ENCODE results near the gene RPS5. TPM values are rescaled to one million over a fixed set of nuclear protein-coding genes. Genes with fewer than 3 reads are reported as not detected.
"Not testable (repeated sequence)": the region's sequence is repeated elsewhere in the genome, so short reads cannot be mapped to it uniquely, and the experiment has no call there.

Gene RPS5
- total and polyA plus RNA-seq, 7 experiments from 2014 or later: 911 to 1,925 (median 1,596) TPM

DNA sequence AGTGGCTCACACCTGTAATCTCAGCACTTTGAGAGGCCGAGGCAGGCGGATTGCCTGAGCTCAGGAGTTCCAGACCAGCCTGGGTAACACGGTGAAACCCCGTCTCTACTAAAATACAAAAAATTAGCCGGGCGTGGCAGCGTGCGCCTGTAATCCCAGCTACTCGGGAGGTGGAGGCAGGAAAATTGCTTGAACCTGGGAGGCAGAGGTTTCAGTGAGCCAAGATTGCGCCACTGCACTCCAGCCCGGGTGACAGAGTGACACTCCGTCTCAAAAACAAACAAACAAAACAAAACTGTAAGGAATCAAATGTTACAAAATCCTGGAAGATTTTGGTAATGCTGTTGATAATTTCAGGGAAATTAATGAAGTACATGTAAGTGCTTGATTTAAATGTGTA is 39.0 kb upstream of the RPS5 start:
- peak overlapping the region in 8 of 9 donors; percentile 71 to 93 (median 85) for H3K27ac Mint-ChIP-seq
- intact Hi-C loops (cut with micrococcal nuclease): loop anchor here in 1 of 2 donors (5.0 kb wide), 3 partner anchors 34 to 59 kb away; partner anchors contain the start of genes ERVK3-1, ZNF584 and ZNF837
- H3K27me3 Mint-ChIP-seq; H3K36me3 ChIP-seq (ENCODE audit: control insufficient read depth in 2 of 3, insufficient read depth in 3 of 3, low read length in 3 of 3); ATAC-seq; H3K27me3 ChIP-seq (ENCODE audit: control insufficient read depth in 2 of 2, insufficient read depth in 2 of 2, low read length in 2 of 2); H3K9me3 Mint-ChIP-seq; H3K4me1 ChIP-seq (ENCODE audit: control insufficient read depth in 2 of 2, insufficient read depth in 2 of 2, low read length in 2 of 2); DNase-seq; CTCF ChIA-PET; H3K9me3 ChIP-seq (ENCODE audit: control insufficient read depth in 2 of 3, low read length in 3 of 3): not testable (repeated sequence)
- POLR2A ChIA-PET: interaction anchor here (0.6 to 2.3 kb wide), 7 partner anchors 8 to 165 kb away, joined by 3 to 12 read pairs (median 3); partner anchors contain the start of genes ZNF274 and ZNF837
- Histone ChIP-seq H3K27ac (ENCODE audit: low read depth, low read length) (peak overlapping the region; percentile 73), H3K4me3 (ENCODE audit: low read length) (peak overlapping the region; percentile 77)
- peaks cover 23 to 39% (median 29%) of the 10 kb centered on the region in 7 donors for H3K4me1 Mint-ChIP-seq
- H3K36me3 Mint-ChIP-seq: peaks cover 3 to 20% (median 6%) of the 10 kb centered on the region in 5 donors
- peak overlapping the region; percentile 86 to 97 (median 92) for H3K4me3 Mint-ChIP-seq

DNA sequence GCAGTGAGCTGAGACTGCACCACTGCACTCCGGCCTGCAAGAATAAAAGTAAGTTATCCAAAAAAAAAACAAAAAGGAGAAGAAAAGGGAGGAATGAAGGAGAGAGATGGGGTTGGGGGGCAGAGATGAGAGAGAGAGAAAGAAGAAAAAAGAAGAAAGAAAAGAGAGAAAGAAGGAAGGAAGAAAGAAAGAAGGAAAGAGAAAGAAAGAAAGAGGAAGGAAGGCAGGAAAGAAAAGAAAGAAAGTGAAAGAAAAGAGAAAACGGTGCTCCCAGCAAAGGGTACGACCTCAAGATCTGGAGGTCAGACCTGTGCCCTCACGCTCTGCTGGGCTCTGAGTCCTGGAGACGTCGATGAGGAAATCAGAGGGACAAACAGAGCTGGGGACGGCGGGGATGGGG is 37.5 kb upstream of the RPS5 start:
- no peak for DNase-seq
- no peak overlapping the region for H3K4me3 ChIP-seq (ENCODE audit: low read length)
- intact Hi-C loops (cut with micrococcal nuclease): loop anchor here in 1 of 2 donors (5.0 kb wide), 3 partner anchors 33 to 58 kb away; partner anchors contain the start of genes ERVK3-1, ZNF584 and ZNF837
- Mint-ChIP-seq H3K4me3 (peak overlapping the region in 5 of 10 donors; percentile 5 to 45 (median 27)), H3K4me1 (peaks cover 23 to 39% (median 29%) of the 10 kb centered on the region in 7 donors), H3K27me3 (peaks cover 0 to 5% (median 0%) of the 10 kb centered on the region in 5 donors), H3K27ac (no peak overlapping the region), H3K36me3 (peaks cover 3 to 18% (median 6%) of the 10 kb centered on the region in 5 donors), H3K9me3 (peaks cover 0 to 4% (median 0%) of the 10 kb centered on the region in 11 donors)
- ChIA-PET CTCF (no interaction called here), POLR2A (no interaction called here)
- no peaks in the 10 kb centered on the region for H3K36me3 ChIP-seq (ENCODE audit: control insufficient read depth in 2 of 3, insufficient read depth in 3 of 3, low read length in 3 of 3)
- no peaks in the 10 kb centered on the region for H3K27me3 ChIP-seq (ENCODE audit: control insufficient read depth in 2 of 2, insufficient read depth in 2 of 2, low read length in 2 of 2)
- ATAC-seq: no peak
- peaks cover 0 to 7% of the 10 kb centered on the region in 2 donors for H3K4me1 ChIP-seq (ENCODE audit: control insufficient read depth in 2 of 2, insufficient read depth in 2 of 2, low read length in 2 of 2)
- H3K9me3 ChIP-seq (ENCODE audit: control insufficient read depth in 2 of 3, low read length in 3 of 3): no peaks in the 10 kb centered on the region
- H3K27ac ChIP-seq (ENCODE audit: low read depth, low read length): no peak overlapping the region

DNA sequence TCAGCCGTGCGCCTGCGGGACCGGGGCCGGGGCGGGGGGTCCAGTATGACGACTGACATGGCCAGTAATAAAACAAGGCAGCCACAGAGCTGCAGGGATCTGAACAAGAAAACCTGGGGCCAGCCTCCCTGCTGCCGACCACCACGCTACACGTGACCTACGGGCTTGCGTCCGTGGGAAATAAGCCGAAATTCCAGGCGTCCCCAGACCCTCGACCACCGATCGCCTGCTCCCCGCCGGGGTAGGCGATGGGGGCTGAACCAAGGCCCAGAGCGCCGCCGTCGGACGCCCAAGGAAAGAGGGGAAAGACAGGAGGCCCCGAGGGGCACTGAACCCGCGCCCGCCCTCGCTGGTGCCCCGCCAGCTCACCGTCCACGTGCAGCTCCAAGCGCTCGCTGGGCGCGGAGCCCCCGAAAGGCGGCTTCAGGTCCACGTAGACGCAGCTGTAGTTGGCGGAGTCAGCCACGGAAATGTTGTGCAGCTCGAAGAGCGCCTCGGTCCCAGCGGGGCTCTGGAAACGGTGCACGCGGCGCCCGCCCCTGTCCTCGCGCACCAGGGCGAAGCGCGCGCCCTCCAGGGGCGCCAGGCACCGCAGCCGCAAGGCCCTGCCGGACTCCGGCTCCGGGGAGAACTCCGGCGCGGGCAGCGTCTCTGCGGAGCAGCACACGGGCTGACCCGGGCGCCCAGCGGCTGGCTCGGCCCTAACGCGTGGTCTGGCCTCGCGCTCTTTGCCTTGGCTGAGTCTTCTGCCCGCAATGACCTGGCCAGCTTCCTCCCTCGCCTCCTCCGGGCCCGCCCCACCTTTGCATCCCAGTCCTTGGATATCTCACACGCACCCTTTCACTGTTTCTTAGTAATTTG is 36.8 kb upstream of the RPS5 start:
- Mint-ChIP-seq H3K27me3 (peaks cover 0 to 5% (median 0%) of the 10 kb centered on the region in 5 donors), H3K4me3 (peak overlapping the region in 1 of 10 donors; percentile 27), H3K9me3 (peaks cover 0 to 4% (median 0%) of the 10 kb centered on the region in 11 donors), H3K4me1 (peaks cover 22 to 45% (median 32%) of the 10 kb centered on the region in 7 donors), H3K27ac (no peak overlapping the region), H3K36me3 (peaks cover 3 to 18% (median 6%) of the 10 kb centered on the region in 5 donors)
- no peak overlapping the region for H3K27ac ChIP-seq (ENCODE audit: low read depth, low read length)
- intact Hi-C loops (cut with micrococcal nuclease): no loop called here
- ChIA-PET CTCF (interaction anchor here (0.6 kb wide), 1 partner anchor 123 kb away, joined by 3 read pairs; no protein-coding TSS in a partner anchor), POLR2A (interaction anchor here (1.2 kb wide), 1 partner anchor 11 kb away, joined by 4 read pairs; no protein-coding TSS in a partner anchor)
- ATAC-seq (no peak), DNase-seq (no peak)
- H3K9me3 ChIP-seq (ENCODE audit: control insufficient read depth in 2 of 3, low read length in 3 of 3): no peaks in the 10 kb centered on the region
- no peaks in the 10 kb centered on the region for H3K27me3 ChIP-seq (ENCODE audit: control insufficient read depth in 2 of 2, insufficient read depth in 2 of 2, low read length in 2 of 2)
- H3K36me3 ChIP-seq (ENCODE audit: control insufficient read depth in 2 of 3, insufficient read depth in 3 of 3, low read length in 3 of 3): no peaks in the 10 kb centered on the region
- H3K4me1 ChIP-seq (ENCODE audit: control insufficient read depth in 2 of 2, insufficient read depth in 2 of 2, low read length in 2 of 2): peaks cover 0 to 7% of the 10 kb centered on the region in 2 donors
- H3K4me3 ChIP-seq (ENCODE audit: low read length): no peak overlapping the region

DNA sequence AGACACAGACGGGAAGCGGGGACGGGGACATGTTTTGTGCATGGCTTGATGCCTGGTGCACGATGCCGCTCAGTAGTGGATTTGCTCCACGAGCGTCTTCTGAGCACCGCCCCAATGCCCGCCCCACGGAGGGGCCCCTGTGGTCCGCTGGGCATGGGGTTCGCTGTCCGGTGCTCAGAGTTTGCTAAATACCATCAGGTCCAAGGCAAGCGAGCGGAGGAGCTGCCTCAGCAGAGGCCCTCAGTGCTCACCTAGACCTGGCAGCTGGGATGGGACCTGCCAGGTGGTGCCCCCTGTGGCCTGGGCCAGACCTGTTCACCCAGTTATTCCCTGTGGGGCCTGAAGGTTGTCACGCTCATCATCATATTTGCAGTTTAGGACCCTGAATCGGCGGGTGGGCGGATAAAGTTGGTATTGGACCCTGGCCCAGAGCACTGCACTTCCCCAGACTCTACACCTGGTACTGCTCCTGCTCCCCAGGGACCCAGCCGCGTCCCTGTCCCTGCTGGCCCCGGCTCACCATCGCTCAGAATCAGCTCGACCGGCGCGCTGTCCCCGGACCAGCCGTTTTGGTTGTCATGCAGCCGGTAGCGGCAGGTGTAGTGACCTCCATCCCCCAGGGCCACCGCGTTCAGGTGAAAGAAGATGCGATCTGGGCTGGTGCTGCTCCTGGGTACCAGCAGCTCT is 36.1 kb upstream of the RPS5 start:
- POLR2A ChIA-PET: interaction anchor here (1.2 kb wide), 1 partner anchor 11 kb away, joined by 4 read pairs; no protein-coding TSS in a partner anchor
- DNase-seq (no peak), ATAC-seq (no peak)
- Histone ChIP-seq H3K9me3 (ENCODE audit: control insufficient read depth in 2 of 3, low read length in 3 of 3) (no peaks in the 10 kb centered on the region), H3K4me1 (ENCODE audit: control insufficient read depth in 2 of 2, insufficient read depth in 2 of 2, low read length in 2 of 2) (peaks cover 0 to 7% of the 10 kb centered on the region in 2 donors), H3K27me3 (ENCODE audit: control insufficient read depth in 2 of 2, insufficient read depth in 2 of 2, low read length in 2 of 2) (no peaks in the 10 kb centered on the region), H3K4me3 (ENCODE audit: low read length) (no peak overlapping the region), H3K36me3 (ENCODE audit: control insufficient read depth in 2 of 3, insufficient read depth in 3 of 3, low read length in 3 of 3) (no peaks in the 10 kb centered on the region), H3K27ac (ENCODE audit: low read depth, low read length) (no peak overlapping the region)
- no peak overlapping the region for H3K4me3 Mint-ChIP-seq
- peaks cover 3 to 13% (median 6%) of the 10 kb centered on the region in 5 donors for H3K36me3 Mint-ChIP-seq
- peaks cover 0 to 5% (median 0%) of the 10 kb centered on the region in 5 donors for H3K27me3 Mint-ChIP-seq
- peaks cover 0 to 4% (median 0%) of the 10 kb centered on the region in 11 donors for H3K9me3 Mint-ChIP-seq
- CTCF ChIA-PET: no interaction called here
- intact Hi-C loops (cut with micrococcal nuclease): no loop called here
- H3K27ac Mint-ChIP-seq: no peak overlapping the region
- H3K4me1 Mint-ChIP-seq: peaks cover 16 to 43% (median 30%) of the 10 kb centered on the region in 7 donors

GRCh38 chr19:58351558-58351878 is 35.6 kb upstream of the RPS5 start:
- peaks cover 3 to 12% (median 6%) of the 10 kb centered on the region in 5 donors for H3K36me3 Mint-ChIP-seq

GRCh38 chr19:58351990-58352755 is 34.9 kb upstream of the RPS5 start:
- Mint-ChIP-seq H3K9me3 (peaks cover 0 to 3% (median 0%) of the 10 kb centered on the region in 11 donors), H3K4me1 (peaks cover 14 to 39% (median 30%) of the 10 kb centered on the region in 7 donors), H3K27ac (peak overlapping the region in 1 of 9 donors; percentile 54), H3K4me3 (peak overlapping the region in 1 of 10 donors; percentile 1), H3K27me3 (peaks cover 0 to 5% (median 0%) of the 10 kb centered on the region in 5 donors), H3K36me3 (peaks cover 3 to 12% (median 6%) of the 10 kb centered on the region in 5 donors)
- intact Hi-C loops (cut with micrococcal nuclease): no loop called here
- POLR2A ChIA-PET: no interaction called here
- ATAC-seq (no peak), DNase-seq (no peak)
- H3K27ac ChIP-seq (ENCODE audit: low read depth, low read length): no peak overlapping the region
- CTCF ChIA-PET: no interaction called here
- no peaks in the 10 kb centered on the region for H3K36me3 ChIP-seq (ENCODE audit: control insufficient read depth in 2 of 3, insufficient read depth in 3 of 3, low read length in 3 of 3)
- H3K4me1 ChIP-seq (ENCODE audit: control insufficient read depth in 2 of 2, insufficient read depth in 2 of 2, low read length in 2 of 2): peaks cover 4 to 7% of the 10 kb centered on the region in 2 donors
- no peaks in the 10 kb centered on the region for H3K27me3 ChIP-seq (ENCODE audit: control insufficient read depth in 2 of 2, insufficient read depth in 2 of 2, low read length in 2 of 2)
- no peak overlapping the region for H3K4me3 ChIP-seq (ENCODE audit: low read length)
- no peaks in the 10 kb centered on the region for H3K9me3 ChIP-seq (ENCODE audit: control insufficient read depth in 2 of 3, low read length in 3 of 3)

More at GRCh38 chr19:58351558-58351878, 35.6 kb upstream of the RPS5 start:
- no peaks in the 10 kb centered on the region for H3K9me3 ChIP-seq (ENCODE audit: control insufficient read depth in 2 of 3, low read length in 3 of 3)
- intact Hi-C loops (cut with micrococcal nuclease): no loop called here
- Mint-ChIP-seq H3K27me3 (peaks cover 0 to 5% (median 0%) of the 10 kb centered on the region in 5 donors), H3K27ac (no peak overlapping the region), H3K4me1 (peaks cover 14 to 40% (median 30%) of the 10 kb centered on the region in 7 donors), H3K4me3 (no peak overlapping the region), H3K9me3 (peaks cover 0 to 3% (median 0%) of the 10 kb centered on the region in 11 donors)
- ChIA-PET CTCF (no interaction called here), POLR2A (no interaction called here)
- no peaks in the 10 kb centered on the region for H3K27me3 ChIP-seq (ENCODE audit: control insufficient read depth in 2 of 2, insufficient read depth in 2 of 2, low read length in 2 of 2)
- ATAC-seq: no peak
- no peak for DNase-seq
- no peak overlapping the region for H3K27ac ChIP-seq (ENCODE audit: low read depth, low read length)
- peaks cover 0 to 7% of the 10 kb centered on the region in 2 donors for H3K4me1 ChIP-seq (ENCODE audit: control insufficient read depth in 2 of 2, insufficient read depth in 2 of 2, low read length in 2 of 2)
- no peaks in the 10 kb centered on the region for H3K36me3 ChIP-seq (ENCODE audit: control insufficient read depth in 2 of 3, insufficient read depth in 3 of 3, low read length in 3 of 3)
- no peak overlapping the region for H3K4me3 ChIP-seq (ENCODE audit: low read length)

Data from naive thymus-derived CD4-positive, alpha-beta T cell (primary cell).